HFF-Myc (cell line): ENCODE measurements around the gene PTPN1.

Experiments used
- DNase-seq: peaks from one replicate; pipeline ENCODE4 v3.0.0-alpha.2; 2011; ENCODE audit warnings: low read depth; ENCODE audit errors: extremely low read depth
- H3K4me3 ChIP-seq: replicated peaks from 2 replicates; pipeline ENCODE4 v1.5.1; 2011; ENCODE audit warnings: low read depth, mild to moderate bottlenecking, control low read depth, low read length
- CTCF ChIP-seq: IDR thresholded peaks from 2 replicates; pipeline ENCODE4 v1.5.1; 2012; ENCODE audit warnings: mild to moderate bottlenecking, low read depth, low read length, control low read depth; ENCODE audit errors: missing control alignments

Gene PTPN1

GRCh38 chr20:50558483-50558925 is 48.3 kb downstream of the PTPN1 start:
- H3K4me3 ChIP-seq = no peak overlapping the region
- TF ChIP-seq CTCF = no peak

GRCh38 chr20:50559149-50559548 is 49.0 kb downstream of the PTPN1 start:
- no peak for DNase-seq
- no peak overlapping the region for H3K4me3 ChIP-seq
- TF ChIP-seq CTCF = no peak

More at GRCh38 chr20:50558483-50558925, 48.3 kb downstream of the PTPN1 start:
- DNase-seq = no peak

- no peak for TF ChIP-seq CTCF
- no peak overlapping the region for H3K4me3 ChIP-seq
- DNase-seq = no peak
Measured at GRCh38 chr20:50559856-50560638, 49.9 kb downstream of the PTPN1 start.

- no peak overlapping the region for H3K4me3 ChIP-seq
- no peak for DNase-seq
- TF ChIP-seq CTCF = no peak
Measured at GRCh38 chr20:50560867-50561266, 50.7 kb downstream of the PTPN1 start.

GRCh38 chr20:50561379-50562078 is 51.3 kb downstream of the PTPN1 start:
- TF ChIP-seq CTCF = no peak
- peak; percentile 93 for DNase-seq
- H3K4me3 ChIP-seq = no peak overlapping the region

GRCh38 chr20:50562262-50562701 is 52.1 kb downstream of the PTPN1 start:
- TF ChIP-seq CTCF = no peak
- no peak overlapping the region for H3K4me3 ChIP-seq
- no peak for DNase-seq
